ENCODE measurements around the gene PCDHGB5.
"Not testable (repeated sequence)": the region's sequence is repeated elsewhere in the genome, so short reads cannot be mapped to it uniquely, and the experiment has no call there.

PCDHGB5 gene

GRCh38 chr5:141397756-141398551 lies at the start of gene PCDHGB5:
PCDHGB5 (plus strand) TSS chr5:141397947; CDS start chr5:141398128, 181 bp downstream.
- DNase-seq (ENCODE audit: low read depth, low spot score), result not testable (repeated sequence)

- DNase-seq (ENCODE audit: low read depth, low spot score), result no peak
These were observed 47.7 kb upstream of the PCDHGB5 start, which contains the start of gene PCDHGB1 for GRCh38 chr5:141349917-141350619. PCDHGB1 (plus strand) TSS chr5:141350099; CDS start chr5:141350261, 162 bp downstream.

DNA sequence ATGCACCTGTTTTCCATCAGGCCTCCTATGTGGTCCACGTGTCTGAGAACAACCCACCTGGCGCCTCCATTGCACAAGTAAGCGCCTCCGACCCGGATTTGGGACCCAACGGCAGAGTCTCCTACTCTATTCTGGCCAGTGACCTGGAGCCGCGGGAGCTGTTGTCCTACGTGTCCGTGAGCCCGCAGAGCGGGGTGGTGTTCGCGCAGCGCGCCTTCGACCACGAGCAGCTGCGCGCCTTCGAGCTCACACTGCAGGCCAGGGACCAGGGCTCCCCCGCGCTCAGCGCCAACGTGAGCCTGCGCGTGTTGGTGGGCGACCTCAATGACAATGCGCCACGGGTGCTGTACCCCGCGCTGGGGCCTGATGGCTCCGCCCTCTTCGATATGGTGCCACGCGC lies 46.2 kb upstream of the PCDHGB5 start:
- DNase-seq (ENCODE audit: low read depth, low spot score), result no peak

DNA sequence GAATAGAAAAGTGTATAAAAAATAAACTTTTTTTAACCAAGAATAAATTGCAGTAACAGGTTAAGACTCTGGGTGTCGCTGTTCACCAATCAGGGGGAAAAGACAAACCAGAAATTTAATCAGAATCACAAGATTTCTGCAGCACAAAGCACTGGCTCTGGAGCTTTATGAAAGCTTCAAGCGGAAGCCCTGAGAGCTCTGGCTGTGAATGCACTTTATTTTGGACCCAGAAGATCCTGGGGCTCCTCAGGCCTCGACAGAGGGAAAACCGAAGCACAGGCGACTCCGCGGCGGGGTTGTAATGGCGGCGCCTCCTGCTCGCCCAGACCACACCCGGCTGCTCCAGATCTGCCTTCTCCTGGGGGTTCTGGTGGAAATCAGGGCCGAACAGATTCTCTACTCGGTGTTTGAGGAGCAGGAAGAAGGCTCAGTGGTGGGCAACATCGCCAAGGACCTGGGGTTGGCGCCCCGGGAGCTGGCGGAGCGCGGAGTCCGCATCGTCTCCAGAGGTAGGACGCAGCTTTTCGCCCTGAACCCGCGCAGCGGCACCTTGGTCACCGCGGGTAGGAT lies 42.8 kb upstream of the PCDHGB5 start, which contains the start of gene PCDHGA4:
PCDHGA4 (plus strand) TSS at position 122 of the 570 bp plus-strand sequence; CDS start at position 209, 87 bp downstream.
- no peak for DNase-seq (ENCODE audit: low read depth, low spot score)

DNA sequence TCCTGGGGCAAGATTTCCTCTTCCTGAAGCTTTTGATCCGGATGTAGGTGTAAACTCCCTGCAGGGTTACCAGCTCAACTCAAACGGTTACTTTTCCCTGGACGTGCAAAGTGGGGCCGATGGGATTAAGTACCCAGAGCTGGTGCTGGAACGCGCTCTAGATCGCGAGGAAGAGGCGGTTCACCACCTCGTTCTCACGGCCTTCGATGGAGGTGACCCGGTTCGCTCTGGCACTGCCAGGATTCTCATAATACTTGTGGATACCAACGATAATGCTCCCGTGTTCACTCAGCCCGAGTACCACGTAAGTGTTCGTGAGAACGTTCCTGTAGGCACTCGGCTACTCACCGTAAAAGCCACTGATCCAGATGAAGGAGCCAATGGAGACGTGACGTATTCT lies 42.1 kb upstream of the PCDHGB5 start:
- no peak for DNase-seq (ENCODE audit: low read depth, low spot score)

- DNase-seq (ENCODE audit: low read depth, low spot score), result no peak
These were observed 41.6 kb upstream of the PCDHGB5 start for GRCh38 chr5:141356133-141356532.

DNA sequence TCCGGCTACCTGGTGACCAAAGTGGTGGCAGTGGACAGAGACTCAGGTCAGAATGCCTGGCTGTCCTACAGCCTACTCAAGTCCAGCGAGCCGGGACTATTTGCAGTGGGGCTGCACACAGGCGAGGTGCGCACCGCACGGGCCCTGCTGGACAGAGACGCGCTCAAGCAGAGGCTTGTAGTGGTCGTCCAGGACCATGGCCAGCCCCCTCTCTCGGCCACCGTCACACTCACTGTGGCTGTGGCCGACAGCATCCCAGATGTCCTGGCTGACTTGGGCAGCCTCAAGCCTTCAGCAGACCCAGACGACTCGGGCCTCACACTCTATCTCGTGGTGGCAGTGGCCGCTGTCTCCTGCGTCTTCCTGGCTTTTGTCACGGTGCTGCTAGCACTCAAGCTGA lies 40.8 kb upstream of the PCDHGB5 start:
- DNase-seq (ENCODE audit: low read depth, low spot score), result no peak

DNA sequence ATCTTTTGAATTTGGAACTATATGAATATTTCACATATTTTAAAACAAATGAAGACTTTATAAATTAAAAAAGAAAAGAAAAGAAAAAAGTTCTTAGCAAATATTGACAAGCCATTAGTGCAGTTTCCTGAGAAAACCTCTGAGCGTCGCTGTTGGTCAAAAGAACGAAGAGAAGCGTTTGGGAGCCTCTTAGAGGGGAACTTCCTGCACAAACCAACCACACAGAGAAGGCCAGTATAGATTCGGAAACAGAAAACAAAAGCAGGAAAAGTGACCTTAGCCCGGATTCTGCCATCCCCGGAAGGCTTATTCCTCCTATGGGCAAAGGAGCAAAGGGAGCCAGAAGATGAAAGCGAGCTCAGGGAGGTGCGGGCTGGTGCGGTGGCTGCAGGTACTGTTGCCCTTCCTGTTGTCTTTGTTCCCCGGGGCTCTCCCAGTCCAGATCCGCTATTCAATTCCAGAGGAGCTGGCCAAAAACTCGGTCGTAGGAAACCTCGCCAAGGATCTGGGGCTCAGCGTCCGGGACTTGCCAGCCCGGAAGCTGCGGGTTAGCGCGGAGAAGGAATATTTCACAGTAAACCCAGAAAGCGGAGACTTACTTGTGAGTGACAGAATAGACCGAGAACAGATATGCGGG lies 37.8 kb upstream of the PCDHGB5 start, which contains the start of gene PCDHGB2:
PCDHGB2 (plus strand) TSS at position 205 of the 637 bp plus-strand sequence; CDS start at position 347, 142 bp downstream.
- DNase-seq (ENCODE audit: low read depth, low spot score), result no peak

DNA sequence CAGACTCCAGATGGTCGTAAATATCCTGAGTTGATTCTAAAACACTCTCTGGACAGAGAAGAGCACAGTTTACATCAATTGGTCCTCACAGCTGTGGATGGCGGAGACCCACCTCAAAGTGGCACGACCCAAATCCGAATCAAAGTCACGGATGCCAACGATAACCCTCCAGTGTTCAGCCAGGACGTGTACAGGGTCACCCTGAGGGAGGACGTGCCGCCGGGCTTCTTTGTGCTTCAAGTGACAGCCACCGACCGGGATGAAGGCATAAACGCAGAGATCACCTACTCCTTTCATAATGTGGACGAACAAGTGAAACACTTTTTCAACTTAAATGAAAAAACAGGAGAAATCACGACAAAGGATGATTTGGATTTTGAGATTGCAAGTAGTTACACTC lies 37.1 kb upstream of the PCDHGB5 start:
- no peak for DNase-seq (ENCODE audit: low read depth, low spot score)

DNA sequence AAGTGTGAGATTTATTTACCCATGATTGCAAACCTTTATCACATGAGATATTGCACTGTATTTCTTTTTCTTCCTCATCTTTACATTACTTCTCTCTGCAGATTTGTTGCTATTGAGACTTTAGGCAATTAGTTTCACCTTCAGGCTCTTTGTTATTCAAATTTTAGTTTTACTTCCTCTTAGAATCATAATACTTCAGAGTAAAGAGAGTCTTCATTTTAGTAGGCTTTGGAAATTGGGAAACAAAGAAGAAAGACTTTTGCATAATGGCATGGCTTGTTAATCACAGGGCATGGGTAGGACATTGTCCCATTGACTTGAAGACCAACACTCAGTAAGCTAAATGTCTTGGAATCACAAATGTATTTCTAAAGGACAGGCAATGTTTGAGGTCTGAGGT lies 35.0 kb upstream of the PCDHGB5 start:
- DNase-seq (ENCODE audit: low read depth, low spot score), result no peak

- DNase-seq (ENCODE audit: low read depth, low spot score), result no peak
These were observed 33.6 kb upstream of the PCDHGB5 start, which contains the start of gene PCDHGA5 for GRCh38 chr5:141363952-141364660. PCDHGA5 (plus strand) TSS chr5:141364162; CDS start chr5:141364331, 169 bp downstream.

- no peak for DNase-seq (ENCODE audit: low read depth, low spot score)
These were observed 31.5 kb upstream of the PCDHGB5 start for GRCh38 chr5:141366016-141366896.

GRCh38 chr5:141369994-141370848 lies 27.5 kb upstream of the PCDHGB5 start, which contains the start of gene PCDHGB3:
PCDHGB3 (plus strand) TSS chr5:141370242; CDS start chr5:141370395, 153 bp downstream.
- no peak for DNase-seq (ENCODE audit: low read depth, low spot score)

DNA sequence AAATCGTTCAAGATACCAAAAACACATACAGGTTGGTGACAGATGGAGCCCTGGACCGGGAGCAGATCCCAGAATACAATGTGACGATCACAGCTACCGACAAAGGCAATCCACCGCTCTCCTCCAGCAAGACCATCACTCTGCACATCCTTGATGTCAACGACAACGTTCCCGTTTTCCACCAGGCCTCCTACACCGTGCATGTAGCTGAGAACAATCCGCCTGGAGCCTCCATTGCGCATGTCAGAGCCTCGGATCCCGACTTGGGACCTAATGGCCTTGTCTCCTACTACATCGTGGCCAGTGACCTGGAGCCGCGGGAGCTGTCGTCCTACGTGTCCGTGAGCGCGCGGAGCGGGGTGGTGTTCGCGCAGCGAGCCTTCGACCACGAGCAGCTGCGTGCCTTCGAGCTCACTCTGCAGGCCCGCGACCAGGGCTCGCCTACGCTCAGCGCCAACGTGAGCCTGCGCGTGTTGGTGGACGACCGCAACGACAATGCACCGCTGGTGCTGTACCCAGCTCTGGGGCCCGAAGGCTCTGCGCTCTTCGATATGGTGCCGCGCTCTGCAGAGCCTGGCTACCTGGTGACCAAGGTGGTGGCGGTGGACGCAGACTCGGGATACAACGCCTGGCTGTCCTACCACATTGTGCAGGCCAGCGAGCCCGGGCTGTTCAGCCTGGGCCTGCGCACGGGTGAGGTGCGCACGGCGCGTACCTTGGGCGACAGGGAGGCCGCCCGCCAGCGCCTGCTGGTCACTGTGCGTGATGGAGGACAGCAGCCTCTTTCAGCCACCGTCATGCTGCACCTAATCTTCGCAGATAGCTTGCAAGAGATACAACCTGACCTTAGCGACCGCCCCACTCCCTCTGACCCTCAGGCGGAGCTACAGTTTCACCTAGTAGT lies 25.9 kb upstream of the PCDHGB5 start:
- no peak for DNase-seq (ENCODE audit: low read depth, low spot score)

DNA sequence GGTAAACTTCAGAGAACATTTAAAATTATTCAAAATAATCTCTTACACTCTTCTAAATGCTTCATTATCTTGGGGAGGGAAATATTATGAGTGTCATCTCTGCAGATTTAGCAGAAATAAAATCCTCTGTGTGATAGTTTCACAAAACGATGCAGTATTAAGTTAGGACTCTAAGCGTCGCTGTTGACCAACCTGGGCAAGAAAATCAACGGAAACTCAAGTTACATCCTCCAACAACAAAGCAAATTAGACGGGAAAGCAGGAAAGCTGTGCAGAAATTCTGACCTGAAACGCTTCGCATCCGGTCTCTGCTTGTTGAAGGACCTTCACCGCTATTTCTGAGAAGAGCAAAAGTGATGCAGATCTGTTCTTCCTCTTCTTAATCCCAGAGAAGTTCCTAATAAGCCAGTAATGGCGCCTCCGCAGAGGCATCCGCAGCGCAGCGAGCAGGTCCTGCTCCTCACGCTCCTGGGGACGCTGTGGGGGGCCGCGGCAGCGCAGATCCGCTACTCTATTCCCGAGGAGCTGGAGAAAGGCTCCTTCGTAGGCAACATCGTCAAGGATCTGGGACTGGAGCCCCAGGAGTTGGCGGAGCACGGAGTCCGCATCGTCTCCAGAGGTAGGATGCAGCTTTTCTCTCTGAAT lies 24.0 kb upstream of the PCDHGB5 start, which contains the start of gene PCDHGA6:
PCDHGA6 (plus strand) TSS at position 219 of the 645 bp plus-strand sequence; CDS start at position 412, 193 bp downstream.
- DNase-seq (ENCODE audit: low read depth, low spot score), result no peak

DNA sequence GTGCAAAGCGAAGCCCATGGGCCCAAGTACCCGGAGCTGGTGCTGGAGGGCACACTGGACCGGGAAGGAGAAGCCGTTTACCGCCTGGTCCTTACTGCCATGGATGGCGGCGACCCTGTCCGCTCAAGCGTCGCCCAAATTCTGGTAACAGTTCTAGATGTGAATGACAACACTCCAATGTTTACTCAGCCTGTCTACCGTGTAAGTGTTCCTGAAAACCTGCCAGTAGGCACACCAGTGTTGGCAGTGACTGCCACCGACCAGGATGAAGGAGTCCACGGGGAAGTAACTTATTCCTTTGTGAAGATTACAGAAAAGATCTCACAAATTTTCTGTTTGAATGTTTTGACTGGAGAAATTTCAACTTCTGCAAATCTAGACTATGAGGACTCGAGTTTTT lies 23.1 kb upstream of the PCDHGB5 start:
- no peak for DNase-seq (ENCODE audit: low read depth, low spot score)

Measured in brain pericyte (primary cell).